ENCODE measurements around the gene DIDO1.

- no peak for TF ChIP-seq CTCF (IDR thresholded peaks at IDR 0.05)
- TF ChIP-seq TAF1 (IDR thresholded peaks at IDR 0.05; ENCODE audit: borderline replicate concordance, low read depth, low read length), result no peak
- no peak for TF ChIP-seq RFX5 (IDR thresholded peaks at IDR 0.05; ENCODE audit: low read length)
- no peak for TF ChIP-seq POLR2AphosphoS5 (IDR thresholded peaks at IDR 0.05; ENCODE audit: low read depth, low read length)
- TF ChIP-seq EP300 (IDR thresholded peaks at IDR 0.05; ENCODE audit: borderline replicate concordance in 1 of 2, low read depth in 1 of 2, low read length in 1 of 2), result no peak
- no peak for TF ChIP-seq RXRA (IDR thresholded peaks at IDR 0.05; ENCODE audit: borderline replicate concordance, low read depth)
Measured at GRCh38 chr20:62860924-62861691, 65.2 kb downstream of the DIDO1 start.
